NCI-H2081 (cell line): ENCODE measurements around the gene SETD4.

Source experiments
- DNase-seq, 2 experiments: peaks; one replicate each; lab custom pipeline; 2025; lab: John Stamatoyannopoulos, UW

SETD4 gene

GRCh38 chr21:36005879-36006400 lies 54.4 kb downstream of the SETD4 start:
- no peak for DNase-seq

DNA sequence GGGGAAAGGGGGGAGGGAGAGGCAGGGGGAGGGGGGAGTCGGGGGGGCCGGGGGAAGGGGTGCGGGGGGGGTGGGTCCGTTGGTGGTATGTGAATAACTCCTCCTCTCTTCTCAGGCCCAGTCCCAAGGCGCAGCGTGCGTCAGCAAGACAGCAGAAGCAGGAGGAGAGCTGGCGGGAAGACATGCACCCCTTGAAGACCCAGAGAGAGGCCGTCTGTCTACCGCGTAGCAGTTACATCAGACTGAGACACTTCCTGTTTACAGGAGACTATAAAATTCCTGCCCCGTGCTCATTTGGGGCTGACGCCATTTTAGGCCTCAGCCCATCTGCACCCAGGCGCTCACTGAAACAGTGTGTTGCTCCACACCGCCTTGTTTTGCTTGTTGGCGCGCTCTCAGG lies 55.3 kb downstream of the SETD4 start:
- DNase-seq, result no peak

- DNase-seq, result no peak
Observed at GRCh38 chr21:36004441-36004840, 55.9 kb downstream of the SETD4 start.

DNA sequence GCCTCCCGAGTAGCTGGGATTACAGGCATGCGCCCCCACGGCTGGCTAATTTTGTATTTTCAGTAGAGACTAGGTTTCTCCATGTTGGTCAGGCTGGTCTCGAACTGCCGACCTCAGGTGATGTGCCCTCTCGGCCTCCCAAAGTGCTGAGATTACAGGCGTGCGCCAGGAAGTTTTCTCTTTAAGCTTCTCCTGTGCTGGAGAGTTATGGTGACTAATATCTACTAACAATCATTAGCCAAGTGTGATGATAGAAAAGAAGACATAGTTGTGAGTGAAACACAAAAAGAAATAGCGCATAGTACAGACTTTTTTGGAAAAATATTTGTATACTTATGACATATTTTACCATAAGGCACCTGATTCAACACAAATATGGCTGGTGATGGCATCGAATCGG lies 56.5 kb downstream of the SETD4 start:
- no peak for DNase-seq

GRCh38 chr21:35996217-35996616 lies 64.1 kb downstream of the SETD4 start:
- DNase-seq, result no peak

GRCh38 chr21:35995522-35996088 lies 64.7 kb downstream of the SETD4 start:
- DNase-seq, result peak in 1 of 2 experiments; percentile 10

- no peak for DNase-seq
Observed at GRCh38 chr21:35994613-35995012, 65.7 kb downstream of the SETD4 start.

- DNase-seq, result no peak
Observed at GRCh38 chr21:35993875-35994490, 66.3 kb downstream of the SETD4 start.

DNA sequence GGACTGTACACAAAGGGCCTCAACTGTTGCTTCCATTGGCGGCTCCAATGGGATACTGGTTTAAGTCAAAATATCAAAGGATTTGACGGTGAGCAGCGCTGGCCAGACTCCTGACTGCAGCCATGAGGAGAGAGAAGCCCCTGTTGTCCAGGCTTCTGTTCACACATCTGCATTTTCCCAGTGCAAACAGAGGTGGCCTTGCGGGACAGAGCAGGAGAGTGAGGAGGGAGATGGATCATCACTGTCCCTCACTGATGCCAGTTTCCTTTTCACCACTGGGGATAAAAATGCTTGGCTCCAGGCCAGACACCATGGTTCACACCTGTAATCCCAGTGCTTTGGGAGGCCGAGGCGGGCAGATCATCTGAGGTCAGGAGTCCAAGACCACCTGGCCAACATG lies 69.2 kb downstream of the SETD4 start:
- DNase-seq, result no peak

GRCh38 chr21:35990609-35991008 lies 69.7 kb downstream of the SETD4 start:
- no peak for DNase-seq

DNA sequence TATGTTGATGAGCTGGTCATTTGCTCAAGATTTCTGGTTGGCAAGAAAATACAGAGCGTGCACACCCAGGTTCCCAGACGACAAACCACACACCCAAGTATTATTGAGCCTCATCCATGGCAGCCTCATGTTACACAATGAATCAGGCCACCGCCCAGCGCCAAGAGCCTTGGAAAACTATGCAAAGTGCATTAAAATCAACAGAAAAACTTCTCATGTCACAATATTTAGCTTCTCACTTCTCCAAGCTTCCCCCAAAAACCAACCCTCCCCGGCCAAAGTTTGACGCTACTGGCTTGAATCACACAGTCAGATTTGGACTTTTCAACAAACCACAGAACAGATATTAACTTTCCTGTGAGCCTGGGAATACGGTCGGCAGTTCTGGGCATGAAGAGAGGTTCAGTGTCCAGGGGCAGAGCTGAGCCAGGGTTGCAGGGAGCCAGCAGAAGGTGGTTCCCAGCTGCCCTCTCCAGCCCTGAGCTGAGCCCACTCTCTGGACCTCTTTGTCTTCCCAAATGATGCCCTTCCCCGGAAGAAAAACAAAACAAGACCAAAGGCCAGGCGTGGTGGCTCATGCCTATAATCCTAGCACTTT lies 71.1 kb downstream of the SETD4 start:
- DNase-seq, result no peak

DNA sequence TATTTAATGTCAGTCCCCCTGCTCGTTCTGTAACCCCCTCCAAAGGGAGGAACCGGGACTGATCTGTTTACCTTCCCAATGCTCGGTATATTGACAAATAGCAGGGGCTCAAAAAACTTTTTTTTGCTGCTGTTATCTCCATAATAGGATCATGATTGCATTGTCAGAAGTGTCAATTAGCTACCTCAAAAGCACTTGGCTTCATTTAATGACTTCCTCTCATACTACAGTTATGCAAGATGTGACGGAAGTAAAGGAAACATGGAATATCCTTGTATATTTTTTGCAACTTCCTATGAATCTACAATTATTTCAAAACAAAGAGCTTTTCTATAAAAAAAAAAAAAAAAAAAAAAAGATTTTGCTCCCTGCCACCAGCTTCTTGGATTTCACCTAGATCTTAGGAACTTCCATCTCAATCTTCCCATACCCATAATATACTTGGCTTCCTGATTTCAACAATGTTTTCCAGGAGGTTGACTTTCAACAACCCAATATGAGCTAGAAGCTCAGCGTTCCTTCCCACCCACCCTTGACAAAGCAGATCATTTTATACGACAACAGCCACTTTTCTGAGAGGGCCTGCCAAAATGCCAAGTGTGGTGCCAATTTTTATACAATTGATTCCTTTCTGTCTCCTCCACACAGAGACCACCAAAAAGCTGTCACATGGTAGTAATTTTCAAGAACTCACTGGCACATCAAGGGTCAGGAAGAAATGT lies 71.7 kb downstream of the SETD4 start:
- DNase-seq, result no peak

DNA sequence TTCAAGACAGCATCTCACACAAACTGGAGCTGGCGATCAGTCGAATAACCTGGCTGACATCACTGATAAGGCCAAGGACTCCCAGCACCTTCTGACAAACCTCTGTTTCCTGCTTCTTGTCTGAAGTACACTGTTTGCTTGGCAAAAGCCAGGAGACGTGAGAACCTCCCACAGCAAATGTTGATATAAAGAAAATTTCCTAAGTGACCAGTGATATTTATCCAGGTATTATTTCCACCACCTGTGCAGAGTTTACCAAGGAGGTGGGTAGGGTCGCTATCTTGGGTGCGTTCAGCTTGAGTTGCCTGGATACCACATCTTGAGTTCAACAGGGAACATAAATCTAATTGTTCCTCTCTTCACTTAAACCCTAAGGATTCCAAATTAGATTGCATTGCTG lies 72.9 kb downstream of the SETD4 start:
- no peak for DNase-seq

GRCh38 chr21:35984654-35985361 lies 75.5 kb downstream of the SETD4 start:
- no peak for DNase-seq
